Stromal cell of bone marrow (primary cell): ENCODE data around the gene PRKAR2A.

Source experiments
- DNase-seq: peaks from one replicate; pipeline ENCODE4 v3.0.0-alpha.2; 2012; ENCODE audit warnings: low read depth

Gene PRKAR2A

DNA sequence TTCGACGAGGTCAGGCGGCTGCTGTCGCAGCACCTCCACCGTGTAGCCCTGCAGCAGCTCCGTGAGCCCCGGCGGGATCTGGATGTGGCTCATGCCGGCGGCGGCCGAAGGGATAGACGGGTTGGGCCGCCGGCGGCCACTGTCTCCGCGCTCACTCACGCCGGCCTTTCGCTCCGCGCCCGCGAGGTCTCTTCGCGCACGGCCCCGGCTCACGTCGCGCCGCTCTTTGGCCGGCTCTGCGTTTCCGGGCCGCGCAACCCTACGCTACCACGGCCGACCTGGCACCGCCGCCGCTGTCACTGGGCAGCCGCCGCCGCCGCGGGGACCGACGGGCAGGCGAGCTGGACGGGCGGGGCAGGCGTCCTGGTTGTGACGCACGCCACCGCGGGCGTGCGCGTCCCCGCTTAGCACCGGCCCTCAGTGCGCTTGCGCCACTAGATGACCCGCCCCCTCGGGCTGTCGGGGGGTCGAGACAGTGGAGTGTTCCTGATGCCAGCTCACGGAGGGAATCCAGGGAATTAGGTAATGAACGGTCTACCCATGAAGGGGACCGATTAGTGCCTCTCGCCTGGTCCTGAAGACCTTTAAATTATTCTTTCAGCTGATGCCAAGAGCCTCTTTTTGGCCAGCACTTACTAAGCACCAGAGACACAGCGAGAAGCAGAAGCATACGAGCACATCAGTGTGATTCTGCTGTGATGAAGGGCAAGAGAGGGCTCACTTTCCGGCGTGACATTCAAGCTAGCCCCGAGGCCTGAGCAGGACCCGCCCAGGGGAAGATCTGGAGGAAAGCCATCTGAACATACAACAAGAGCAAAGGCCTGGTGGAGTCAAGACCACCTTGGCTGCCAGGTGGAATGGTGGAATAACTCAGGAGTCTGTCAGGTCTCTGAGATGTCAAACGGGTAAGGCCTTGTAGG lies at the start of gene PRKAR2A:
Gene PRKAR2A (minus strand): TSS at position 371 of the 920 bp plus-strand sequence. CDS start 278 bp downstream, at position 93.
- peak; percentile 76 for DNase-seq

DNA sequence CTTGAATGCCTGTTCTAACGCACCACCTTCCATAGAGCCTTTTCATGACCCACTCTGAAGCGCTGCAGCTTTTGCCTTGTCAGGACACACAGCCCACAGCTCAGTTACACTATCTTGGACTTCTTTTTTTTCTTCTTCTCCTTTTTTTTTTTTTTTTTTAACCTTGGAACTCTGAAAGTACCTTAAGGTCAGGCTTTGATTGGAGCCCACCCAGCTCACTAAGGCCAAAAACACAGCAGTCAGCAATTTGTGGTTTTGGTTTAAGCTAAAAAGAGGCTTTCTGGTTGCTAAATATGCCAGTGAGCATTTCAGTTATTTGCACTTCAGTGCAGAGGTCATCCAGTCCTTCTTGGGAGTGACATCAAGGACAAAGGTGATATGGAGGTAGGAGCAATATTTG lies 49.3 kb upstream of the PRKAR2A start:
- no peak for DNase-seq

- no peak for DNase-seq
Observed at GRCh38 chr3:48894516-48894915, 46.8 kb upstream of the PRKAR2A start.

GRCh38 chr3:48891606-48892005 lies 43.9 kb upstream of the PRKAR2A start:
- no peak for DNase-seq

DNA sequence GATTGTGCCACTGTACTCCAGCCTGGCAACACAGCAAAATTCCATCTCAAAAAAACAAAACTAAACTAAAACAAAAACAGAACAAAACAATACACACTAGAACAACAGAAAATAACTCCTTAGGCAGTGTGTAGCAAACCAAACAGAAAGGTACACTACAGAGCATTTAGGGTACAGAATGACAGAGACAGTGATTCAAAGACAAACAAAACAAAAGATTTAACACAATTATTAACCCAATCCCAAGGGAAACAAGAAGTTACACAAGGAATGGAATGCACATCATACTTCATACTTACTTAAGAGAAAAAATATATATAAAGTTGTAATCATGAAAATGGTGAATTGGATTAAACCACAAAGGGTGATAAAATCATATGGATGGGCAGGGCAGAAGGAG lies 38.1 kb upstream of the PRKAR2A start:
- no peak for DNase-seq

DNA sequence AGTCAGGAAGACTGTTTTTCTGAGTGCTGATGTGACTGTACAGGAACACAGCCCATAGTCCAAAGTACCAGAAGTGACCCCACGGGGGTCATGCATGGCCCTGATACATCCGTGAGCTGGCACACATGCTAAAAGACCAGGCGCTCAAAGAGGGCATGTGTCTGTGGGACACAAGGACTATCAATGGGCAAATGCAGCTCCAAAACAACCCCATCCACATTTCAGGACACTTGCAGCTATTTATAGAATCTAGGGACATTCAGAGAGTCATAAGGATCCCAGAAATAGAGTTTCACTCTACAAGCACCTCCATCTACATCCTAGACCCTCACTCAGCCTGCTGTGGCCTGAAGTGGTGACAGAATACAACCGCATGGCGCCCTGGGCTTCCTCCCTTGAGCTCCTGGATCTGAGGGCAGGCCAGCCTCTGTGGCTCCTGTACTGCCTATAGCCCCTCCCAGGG lies 34.0 kb upstream of the PRKAR2A start:
- no peak for DNase-seq

DNA sequence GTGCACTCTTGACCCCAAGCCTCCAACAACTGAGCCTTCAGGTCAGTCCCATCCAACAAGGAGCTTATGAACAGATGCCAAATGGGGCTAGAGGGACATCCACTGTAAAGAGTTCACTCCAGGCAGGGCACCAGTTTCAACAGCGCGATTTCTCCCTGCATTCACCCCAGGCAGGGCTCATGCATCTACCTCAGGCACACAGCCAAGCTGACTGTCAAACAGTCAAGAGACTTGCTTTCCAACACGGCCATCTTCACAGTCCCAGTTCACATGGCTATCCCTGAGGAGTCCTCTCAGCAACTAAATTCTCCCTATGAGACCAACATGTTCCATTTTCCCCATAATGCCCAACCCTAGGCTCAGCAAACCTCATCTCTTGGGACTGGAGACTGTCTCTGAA lies 33.3 kb upstream of the PRKAR2A start:
- DNase-seq, result no peak

DNA sequence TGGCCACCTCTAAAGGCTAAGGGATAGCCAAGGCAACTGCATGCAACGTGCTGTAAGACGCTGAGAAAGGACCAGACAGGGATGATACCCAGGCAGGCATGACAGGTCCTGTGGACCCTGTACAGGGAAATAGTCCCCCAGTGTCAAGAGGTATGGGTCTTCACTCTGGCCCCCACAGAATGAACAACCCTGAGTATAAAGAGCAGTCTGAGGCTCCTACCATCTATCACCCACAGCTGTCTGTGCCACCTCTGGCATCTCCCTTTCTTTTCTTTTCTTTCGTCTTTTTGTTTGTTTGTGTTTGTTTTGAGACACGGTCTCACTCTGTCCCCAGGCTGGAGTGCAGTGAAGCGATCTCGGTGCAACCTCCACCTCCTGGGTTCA lies 32.3 kb upstream of the PRKAR2A start:
- DNase-seq, result no peak

- no peak for DNase-seq
Observed at GRCh38 chr3:48879307-48879993, 31.8 kb upstream of the PRKAR2A start.

- no peak for DNase-seq
Observed at GRCh38 chr3:48877671-48878070, 30.0 kb upstream of the PRKAR2A start.

- DNase-seq, result no peak
Observed at GRCh38 chr3:48863122-48863521, 15.4 kb upstream of the PRKAR2A start.

GRCh38 chr3:48859206-48859605 lies 11.5 kb upstream of the PRKAR2A start:
- DNase-seq, result no peak

DNA sequence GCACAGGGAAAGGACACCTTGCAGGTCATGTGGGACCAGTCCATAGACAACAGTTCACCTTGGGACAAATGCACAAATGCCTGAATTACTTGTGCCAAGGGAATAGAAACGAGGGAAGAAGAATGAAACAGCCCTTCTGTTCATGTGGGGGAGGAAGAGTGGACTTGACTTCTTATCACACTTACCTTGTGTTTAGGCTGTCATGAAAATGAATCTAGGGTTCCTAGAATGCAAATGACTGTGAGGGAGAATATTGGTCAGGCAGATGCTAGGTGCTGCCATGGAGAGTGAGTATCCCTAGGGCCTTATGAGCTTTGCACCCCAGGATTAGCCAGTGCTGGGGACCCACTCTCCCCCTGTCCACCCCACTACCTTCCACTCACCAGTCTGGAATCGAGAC lies 11.0 kb upstream of the PRKAR2A start:
- no peak for DNase-seq

- DNase-seq, result no peak
Observed at GRCh38 chr3:48857641-48858040, 10.0 kb upstream of the PRKAR2A start.

- no peak for DNase-seq
Observed at GRCh38 chr3:48856469-48856868, 8.8 kb upstream of the PRKAR2A start.

- DNase-seq, result no peak
Observed at GRCh38 chr3:48855681-48856447, 8.2 kb upstream of the PRKAR2A start.

DNA sequence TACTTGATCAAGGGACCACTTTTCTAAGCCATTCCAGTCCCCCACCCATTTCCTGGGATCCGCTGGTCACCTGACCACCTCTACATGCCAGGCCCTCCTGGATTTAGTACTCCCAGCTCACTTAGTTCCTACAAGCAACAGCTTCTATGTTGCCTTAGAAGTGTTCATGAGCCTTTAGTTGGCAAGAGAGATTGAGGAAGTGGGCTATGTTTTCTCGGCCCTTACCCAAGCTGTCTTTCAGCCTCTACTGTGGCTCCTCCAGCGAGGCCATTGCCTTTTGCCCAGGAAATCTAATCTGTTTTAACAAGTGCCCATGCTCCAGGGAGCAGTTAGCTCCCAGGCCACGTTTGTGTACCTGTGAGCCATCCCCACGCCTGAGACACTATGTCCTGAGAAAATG lies 4.5 kb upstream of the PRKAR2A start:
- DNase-seq, result no peak

- no peak for DNase-seq
Observed at GRCh38 chr3:48851407-48851806, 3.7 kb upstream of the PRKAR2A start.

DNA sequence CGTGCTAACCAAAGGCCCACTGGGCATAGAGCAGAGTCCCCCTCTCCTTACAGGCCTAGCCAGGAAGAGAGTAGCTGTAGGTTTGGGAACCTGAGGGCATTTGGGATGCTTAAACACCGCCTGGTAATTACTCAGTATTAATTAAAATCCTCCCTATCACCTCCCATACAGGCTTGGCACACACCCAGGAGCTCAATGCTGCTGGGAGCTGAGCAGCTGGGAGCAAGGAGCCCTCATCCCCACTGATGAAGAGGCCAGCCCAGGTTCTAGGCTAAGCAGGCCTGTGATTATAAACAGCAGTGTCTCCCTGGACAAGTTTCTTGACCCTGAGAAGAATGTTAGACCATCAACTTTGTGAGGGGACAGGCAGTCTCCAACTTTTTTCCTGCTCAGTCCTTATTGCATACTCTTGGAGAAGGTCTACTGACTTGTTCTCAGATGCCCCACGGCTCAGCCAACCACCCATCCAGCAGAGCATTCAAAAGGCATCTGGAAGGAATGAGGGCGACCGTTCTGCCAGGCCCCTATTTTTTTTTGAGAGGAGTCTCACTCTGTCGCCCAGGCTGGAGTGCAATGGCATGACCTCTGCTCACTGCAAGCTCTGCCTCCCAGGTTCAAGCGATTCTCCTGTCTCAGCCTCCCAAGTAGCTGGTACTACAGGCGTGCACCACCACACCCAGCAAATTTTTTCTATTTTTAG lies 1.3 kb upstream of the PRKAR2A start:
- DNase-seq, result no peak

- DNase-seq, result peak; percentile 47
Observed at GRCh38 chr3:48847053-48847503, 596 bp downstream of the PRKAR2A start.

DNA sequence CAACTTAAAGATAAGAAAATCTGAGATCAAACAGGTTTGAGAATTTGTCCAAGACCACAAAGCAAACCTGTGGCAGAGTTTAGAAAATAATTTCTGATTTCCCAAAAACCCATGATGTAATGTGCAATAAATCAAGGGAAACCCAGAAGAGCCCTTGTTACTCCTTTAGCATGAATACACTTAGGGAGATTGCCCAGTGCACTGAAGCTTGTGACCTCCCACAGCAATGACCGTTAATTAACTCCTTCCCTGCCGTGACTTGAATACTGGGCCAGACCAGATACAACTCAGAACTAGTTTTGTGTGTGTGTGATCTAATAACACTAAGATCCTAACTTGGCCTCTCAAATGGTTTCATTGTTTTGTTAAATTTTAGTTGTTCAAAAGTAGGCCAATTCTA lies 2.5 kb downstream of the PRKAR2A start:
- DNase-seq, result no peak

DNA sequence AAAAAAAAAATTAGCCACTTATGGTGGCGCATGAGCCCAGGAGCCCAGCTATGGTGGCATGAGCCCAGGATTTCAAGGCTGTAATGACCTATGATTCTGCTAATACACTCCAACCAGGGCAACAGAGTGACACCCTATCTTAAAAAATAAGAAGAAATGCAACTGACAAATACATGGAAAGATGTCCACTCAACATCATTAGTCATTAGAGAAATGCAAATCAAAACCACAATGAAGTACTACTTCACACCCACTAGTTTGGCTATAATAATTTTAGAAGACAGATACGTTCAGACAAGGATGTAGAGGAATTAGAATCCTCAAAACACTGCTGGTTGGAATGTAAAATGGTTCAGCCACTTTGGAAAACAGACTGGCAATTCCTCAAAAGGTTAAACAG lies 10.5 kb downstream of the PRKAR2A start:
- no peak for DNase-seq
